ENCODE data around the gene IFT27. TPM values are rescaled to one million over a fixed set of nuclear protein-coding genes. Genes with fewer than 3 reads are reported as not detected.

IFT27 gene
- total and polyA plus RNA-seq, 2 donors (not counting 1 experiment from before 2014, with no cell fraction given): 14.1 to 19.0 TPM

- Histone ChIP-seq H3K27me3 (ENCODE audit: control insufficient read depth, insufficient read depth, low read length) (peaks cover 13% of the 10 kb centered on the region), H3K4me3 (replicated peaks in 1 of 4; ENCODE audit: control extremely low read depth in 1 of 4, insufficient read depth in 1 of 4, low read depth in 3 of 4, low read length in 4 of 4) (no peak overlapping the region), H2AFZ (ENCODE audit: low read length) (no peak overlapping the region), H3K9me3 (ENCODE audit: control insufficient read depth, insufficient read depth, low read depth, low read length) (no peaks in the 10 kb centered on the region), H3K9ac (ENCODE audit: insufficient read depth, low read length) (no peak overlapping the region), H3K4me1 (ENCODE audit: control insufficient read depth, extremely low read depth, insufficient read depth, low read length) (no peaks in the 10 kb centered on the region), H3K4me2 (ENCODE audit: extremely low read depth, insufficient read depth, low read length) (no peak overlapping the region), H3K36me3 (ENCODE audit: control insufficient read depth, insufficient read depth, low read length) (no peaks in the 10 kb centered on the region), H3K79me2 (ENCODE audit: control insufficient read depth, insufficient read depth, low read length) (no peaks in the 10 kb centered on the region), H4K20me1 (ENCODE audit: control insufficient read depth, extremely low read depth, insufficient read depth, low read length) (no peaks in the 10 kb centered on the region), H3K27ac (ENCODE audit: insufficient read depth, low read length) (no peak overlapping the region)
- TF ChIP-seq EZH2 (IDR thresholded peaks at IDR 0.05; ENCODE audit: low read length, missing control alignments): no peak
- TF ChIP-seq CTCF (conservative IDR thresholded peaks at IDR 0.05 in 1 of 2, IDR thresholded peaks at IDR 0.05 in 1 of 2; ENCODE audit: low read depth in 1 of 2, low read length in 2 of 2): no peak
- peak in 1 of 2 donors; percentile 10 for DNase-seq (ENCODE audit: low read depth in 2 of 2)
These were observed 34.6 kb downstream of the IFT27 start for GRCh38 chr22:36741204-36741793.

GRCh38 chr22:36740716-36741115, 35.2 kb downstream of the IFT27 start:
- no peak overlapping the region for H3K27ac ChIP-seq (ENCODE audit: insufficient read depth, low read length)
- no peak overlapping the region for H2AFZ ChIP-seq (ENCODE audit: low read length)
- H3K4me1 ChIP-seq (ENCODE audit: control insufficient read depth, extremely low read depth, insufficient read depth, low read length): no peaks in the 10 kb centered on the region
- no peaks in the 10 kb centered on the region for H4K20me1 ChIP-seq (ENCODE audit: control insufficient read depth, extremely low read depth, insufficient read depth, low read length)
- no peak for DNase-seq (ENCODE audit: low read depth in 2 of 2)
- H3K36me3 ChIP-seq (ENCODE audit: control insufficient read depth, insufficient read depth, low read length): no peaks in the 10 kb centered on the region
- no peaks in the 10 kb centered on the region for H3K79me2 ChIP-seq (ENCODE audit: control insufficient read depth, insufficient read depth, low read length)
- peaks cover 13% of the 10 kb centered on the region for H3K27me3 ChIP-seq (ENCODE audit: control insufficient read depth, insufficient read depth, low read length)
- no peak overlapping the region for H3K4me3 ChIP-seq (replicated peaks in 1 of 4; ENCODE audit: control extremely low read depth in 1 of 4, insufficient read depth in 1 of 4, low read depth in 3 of 4, low read length in 4 of 4)
- H3K9ac ChIP-seq (ENCODE audit: insufficient read depth, low read length): no peak overlapping the region
- no peak overlapping the region for H3K4me2 ChIP-seq (ENCODE audit: extremely low read depth, insufficient read depth, low read length)
- H3K9me3 ChIP-seq (ENCODE audit: control insufficient read depth, insufficient read depth, low read depth, low read length): no peaks in the 10 kb centered on the region
- no peak for TF ChIP-seq CTCF (conservative IDR thresholded peaks at IDR 0.05 in 1 of 2, IDR thresholded peaks at IDR 0.05 in 1 of 2; ENCODE audit: low read depth in 1 of 2, low read length in 2 of 2)
- TF ChIP-seq EZH2 (IDR thresholded peaks at IDR 0.05; ENCODE audit: low read length, missing control alignments): no peak

GRCh38 chr22:36739185-36739584, 36.7 kb downstream of the IFT27 start:
- no peaks in the 10 kb centered on the region for H3K79me2 ChIP-seq (ENCODE audit: control insufficient read depth, insufficient read depth, low read length)
- H3K4me1 ChIP-seq (ENCODE audit: control insufficient read depth, extremely low read depth, insufficient read depth, low read length): no peaks in the 10 kb centered on the region
- no peak for DNase-seq (ENCODE audit: low read depth in 2 of 2)
- no peak overlapping the region for H3K4me2 ChIP-seq (ENCODE audit: extremely low read depth, insufficient read depth, low read length)
- H3K9me3 ChIP-seq (ENCODE audit: control insufficient read depth, insufficient read depth, low read depth, low read length): no peaks in the 10 kb centered on the region
- H3K27ac ChIP-seq (ENCODE audit: insufficient read depth, low read length): no peak overlapping the region
- peaks cover 9% of the 10 kb centered on the region for H3K27me3 ChIP-seq (ENCODE audit: control insufficient read depth, insufficient read depth, low read length)
- H3K36me3 ChIP-seq (ENCODE audit: control insufficient read depth, insufficient read depth, low read length): no peaks in the 10 kb centered on the region
- H3K4me3 ChIP-seq (replicated peaks in 1 of 4; ENCODE audit: control extremely low read depth in 1 of 4, insufficient read depth in 1 of 4, low read depth in 3 of 4, low read length in 4 of 4): no peak overlapping the region
- no peak overlapping the region for H2AFZ ChIP-seq (ENCODE audit: low read length)
- H3K9ac ChIP-seq (ENCODE audit: insufficient read depth, low read length): no peak overlapping the region
- H4K20me1 ChIP-seq (ENCODE audit: control insufficient read depth, extremely low read depth, insufficient read depth, low read length): no peaks in the 10 kb centered on the region
- TF ChIP-seq EZH2 (IDR thresholded peaks at IDR 0.05; ENCODE audit: low read length, missing control alignments) (no peak), CTCF (conservative IDR thresholded peaks at IDR 0.05 in 1 of 2, IDR thresholded peaks at IDR 0.05 in 1 of 2; ENCODE audit: low read depth in 1 of 2, low read length in 2 of 2) (no peak)
